ENCODE measurements around the gene PCDH12.

DNA sequence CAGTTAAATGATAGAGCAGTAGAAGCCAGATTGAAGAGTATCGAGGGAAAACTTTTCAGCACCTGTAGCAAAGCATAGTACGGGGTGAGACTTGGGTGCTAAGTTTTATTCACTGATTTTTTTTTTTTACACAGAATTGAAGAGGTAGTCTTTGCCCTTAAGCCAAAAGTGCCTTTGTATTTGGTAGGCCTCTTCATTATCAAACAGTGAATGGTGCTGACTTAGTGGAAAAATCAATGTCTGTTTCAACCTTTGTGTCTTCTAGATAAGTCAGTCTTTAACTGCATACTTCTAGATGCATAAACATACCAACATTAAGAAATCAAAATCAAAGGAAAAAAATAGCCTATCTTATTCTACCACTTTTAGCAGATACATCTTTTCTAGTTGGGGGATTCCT lies 24.6 kb upstream of the PCDH12 start:
- TF ChIP-seq EZH2 (IDR thresholded peaks at IDR 0.05; ENCODE audit: borderline replicate concordance) (no peak), CTCF (IDR thresholded peaks at IDR 0.05; ENCODE audit: poor library complexity) (no peak)

Measured in hepatocyte (in vitro differentiated cells).